Measurements from ENCODE around the gene NPPB.

- TF ChIP-seq ZEB2 (IDR thresholded peaks at IDR 0.05): no peak
- no peak for TF ChIP-seq RUNX1 (IDR thresholded peaks at IDR 0.05; ENCODE audit: low read depth)
- no peak for TF ChIP-seq CC2D1A (IDR thresholded peaks at IDR 0.05)
- TF ChIP-seq, protein P1, sequence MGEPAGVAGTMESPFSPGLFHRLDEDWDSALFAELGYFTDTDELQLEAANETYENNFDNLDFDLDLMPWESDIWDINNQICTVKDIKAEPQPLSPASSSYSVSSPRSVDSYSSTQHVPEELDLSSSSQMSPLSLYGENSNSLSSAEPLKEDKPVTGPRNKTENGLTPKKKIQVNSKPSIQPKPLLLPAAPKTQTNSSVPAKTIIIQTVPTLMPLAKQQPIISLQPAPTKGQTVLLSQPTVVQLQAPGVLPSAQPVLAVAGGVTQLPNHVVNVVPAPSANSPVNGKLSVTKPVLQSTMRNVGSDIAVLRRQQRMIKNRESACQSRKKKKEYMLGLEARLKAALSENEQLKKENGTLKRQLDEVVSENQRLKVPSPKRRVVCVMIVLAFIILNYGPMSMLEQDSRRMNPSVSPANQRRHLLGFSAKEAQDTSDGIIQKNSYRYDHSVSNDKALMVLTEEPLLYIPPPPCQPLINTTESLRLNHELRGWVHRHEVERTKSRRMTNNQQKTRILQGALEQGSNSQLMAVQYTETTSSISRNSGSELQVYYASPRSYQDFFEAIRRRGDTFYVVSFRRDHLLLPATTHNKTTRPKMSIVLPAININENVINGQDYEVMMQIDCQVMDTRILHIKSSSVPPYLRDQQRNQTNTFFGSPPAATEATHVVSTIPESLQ (CRISPR knock-in tag; IDR thresholded peaks at IDR 0.05): no peak
- TF ChIP-seq, protein P2, sequence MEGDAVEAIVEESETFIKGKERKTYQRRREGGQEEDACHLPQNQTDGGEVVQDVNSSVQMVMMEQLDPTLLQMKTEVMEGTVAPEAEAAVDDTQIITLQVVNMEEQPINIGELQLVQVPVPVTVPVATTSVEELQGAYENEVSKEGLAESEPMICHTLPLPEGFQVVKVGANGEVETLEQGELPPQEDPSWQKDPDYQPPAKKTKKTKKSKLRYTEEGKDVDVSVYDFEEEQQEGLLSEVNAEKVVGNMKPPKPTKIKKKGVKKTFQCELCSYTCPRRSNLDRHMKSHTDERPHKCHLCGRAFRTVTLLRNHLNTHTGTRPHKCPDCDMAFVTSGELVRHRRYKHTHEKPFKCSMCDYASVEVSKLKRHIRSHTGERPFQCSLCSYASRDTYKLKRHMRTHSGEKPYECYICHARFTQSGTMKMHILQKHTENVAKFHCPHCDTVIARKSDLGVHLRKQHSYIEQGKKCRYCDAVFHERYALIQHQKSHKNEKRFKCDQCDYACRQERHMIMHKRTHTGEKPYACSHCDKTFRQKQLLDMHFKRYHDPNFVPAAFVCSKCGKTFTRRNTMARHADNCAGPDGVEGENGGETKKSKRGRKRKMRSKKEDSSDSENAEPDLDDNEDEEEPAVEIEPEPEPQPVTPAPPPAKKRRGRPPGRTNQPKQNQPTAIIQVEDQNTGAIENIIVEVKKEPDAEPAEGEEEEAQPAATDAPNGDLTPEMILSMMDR (IDR thresholded peaks at IDR 0.05 in 2 of 3, conservative IDR thresholded peaks at IDR 0.05 in 1 of 3; ENCODE audit: insufficient read depth in 2 of 3, low read depth in 1 of 3, low read length in 3 of 3): no peak
- no peak for TF ChIP-seq SETDB1 (IDR thresholded peaks at IDR 0.05; ENCODE audit: low read length)
- TF ChIP-seq NR2F6 (CRISPR knock-in tag; IDR thresholded peaks at IDR 0.05): no peak
- TF ChIP-seq USF2 (CRISPR knock-in tag; IDR thresholded peaks at IDR 0.05): no peak
- no peak for TF ChIP-seq KLF16 (IDR thresholded peaks at IDR 0.05)
- no peak for TF ChIP-seq FOXJ3 (CRISPR knock-in tag; IDR thresholded peaks at IDR 0.05)
- TF ChIP-seq ZNF165 (CRISPR knock-in tag; IDR thresholded peaks at IDR 0.05; ENCODE audit: borderline replicate concordance): no peak
- TF ChIP-seq ZBTB5 (IDR thresholded peaks at IDR 0.05): no peak
Measured at GRCh38 chr1:11873395-11874257, 14.9 kb upstream of the NPPB start.

Measured in K562 (cell line).